Naive B cell (primary cell): ENCODE measurements around the gene BCL6. TPM values are rescaled to one million over a fixed set of nuclear protein-coding genes. Genes with fewer than 3 reads are reported as not detected.
"Not testable (repeated sequence)": the region's sequence is repeated elsewhere in the genome, so short reads cannot be mapped to it uniquely, and the experiment has no call there.

Experiments used
- ATAC-seq, 2 donors: fragments of 150-1000 bp; cut with Tn5 transposase; 2 replicates each; pipeline ENCODE4 v1.10.0; 2021; ENCODE audit warnings: low read depth in 2 of 2, mild to moderate bottlenecking in 2 of 2, moderate library complexity in 2 of 2
- DNase-seq: peaks from one replicate; pipeline ENCODE4 v3.0.0; 2022
- H3K27ac Mint-ChIP-seq, 6 donors: one replicate each; pipeline ENCODE4 v1.8.0; 2020 to 2022; ENCODE audit warnings: mild to moderate bottlenecking in 6 of 6, mixed read lengths in 6 of 6, moderate library complexity in 5 of 6, inconsistent platforms in 2 of 6
- H3K27me3 Mint-ChIP-seq, 3 donors: one replicate each; pipeline ENCODE4 v1.8.0; 2021 to 2022; ENCODE audit warnings: mixed read lengths in 3 of 3, mild to moderate bottlenecking in 1 of 3
- H3K36me3 Mint-ChIP-seq, 2 donors: one replicate each; pipeline ENCODE4 v1.8.0; 2020 to 2022; ENCODE audit warnings: mixed read lengths in 2 of 2, inconsistent platforms in 1 of 2, mild to moderate bottlenecking in 1 of 2
- H3K4me1 Mint-ChIP-seq, 3 donors: one replicate each; pipeline ENCODE4 v1.8.0; 2020 to 2022; ENCODE audit warnings: mixed read lengths in 3 of 3, inconsistent platforms in 1 of 3, mild to moderate bottlenecking in 1 of 3, moderate library complexity in 1 of 3
- H3K4me3 Mint-ChIP-seq, 8 donors: one replicate each; pipeline ENCODE4 v1.8.0; 2020 to 2022; ENCODE audit warnings: mild to moderate bottlenecking in 8 of 8, mixed read lengths in 8 of 8, moderate library complexity in 8 of 8, inconsistent platforms in 2 of 8
- H3K9me3 Mint-ChIP-seq, 7 donors: one replicate each; pipeline ENCODE4 v1.8.0; 2020 to 2022; ENCODE audit warnings: mixed read lengths in 7 of 7, mild to moderate bottlenecking in 5 of 7, inconsistent platforms in 2 of 7, moderate library complexity in 1 of 7
- polyA plus RNA-seq, 6 donors: library from polyadenylated mRNA; unstranded; fragments of 300-500 nt; fragmentation: Illumina TruSeq; gene quantifications; one replicate each; pipeline ENCODE4 v1.2.3, GENCODE V29; 2021; ENCODE audit warnings: low read depth in 6 of 6

The BCL6 gene
- polyA plus RNA-seq, 6 donors from 2014 or later, result 20.7 to 39.3 (median 31.9) TPM

DNA sequence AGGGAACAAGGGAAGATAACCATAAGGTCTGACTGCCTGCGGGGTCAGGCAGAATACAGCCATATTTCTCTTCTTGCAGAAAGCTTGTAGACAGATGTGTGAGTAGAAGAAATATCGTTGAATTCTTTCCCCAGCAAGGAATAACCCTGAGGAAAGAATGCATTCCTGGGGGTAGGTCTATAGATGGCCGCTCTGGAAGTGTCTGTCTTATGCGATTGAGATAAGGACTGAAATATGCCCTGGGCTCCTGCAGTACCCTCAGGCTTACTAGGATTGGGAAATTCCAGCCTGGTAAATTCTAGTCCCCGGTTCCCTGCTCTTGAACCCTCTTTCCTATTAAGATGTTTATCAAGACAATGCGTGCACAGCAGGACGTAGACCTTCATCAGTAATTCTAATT lies 59.3 kb downstream of the BCL6 start:
- DNase-seq, result no peak
- H3K4me1 Mint-ChIP-seq, result no peaks in the 10 kb centered on the region
- no peak for ATAC-seq
- H3K27ac Mint-ChIP-seq, result no peak overlapping the region
- H3K9me3 Mint-ChIP-seq, result peaks cover 4 to 27% (median 18%) of the 10 kb centered on the region in 7 donors
- peaks cover 0 to 5% of the 10 kb centered on the region in 2 donors for H3K36me3 Mint-ChIP-seq
- H3K27me3 Mint-ChIP-seq, result peaks cover 20 to 28% (median 24%) of the 10 kb centered on the region in 3 donors
- no peak overlapping the region for H3K4me3 Mint-ChIP-seq

- Mint-ChIP-seq H3K4me3 (no peak overlapping the region), H3K4me1 (no peaks in the 10 kb centered on the region), H3K36me3 (peaks cover 0 to 5% of the 10 kb centered on the region in 2 donors), H3K9me3 (peaks cover 4 to 27% (median 18%) of the 10 kb centered on the region in 7 donors), H3K27me3 (peaks cover 14 to 36% (median 30%) of the 10 kb centered on the region in 3 donors), H3K27ac (no peak overlapping the region)
- ATAC-seq (no peak), DNase-seq (no peak)
Measured at GRCh38 chr3:187684880-187685279, 60.4 kb downstream of the BCL6 start.

GRCh38 chr3:187684444-187684843 lies 60.8 kb downstream of the BCL6 start:
- Mint-ChIP-seq H3K36me3 (peaks cover 0 to 5% of the 10 kb centered on the region in 2 donors), H3K4me3 (no peak overlapping the region), H3K27me3 (peaks cover 14 to 37% (median 35%) of the 10 kb centered on the region in 3 donors), H3K9me3 (peaks cover 4 to 27% (median 18%) of the 10 kb centered on the region in 7 donors), H3K27ac (no peak overlapping the region), H3K4me1 (peaks cover 0 to 4% (median 3%) of the 10 kb centered on the region in 3 donors)
- DNase-seq (no peak), ATAC-seq (no peak)

GRCh38 chr3:187681756-187682155 lies 63.5 kb downstream of the BCL6 start:
- H3K36me3 Mint-ChIP-seq, H3K27ac Mint-ChIP-seq, H3K4me3 Mint-ChIP-seq, H3K4me1 Mint-ChIP-seq, ATAC-seq, DNase-seq: not testable (repeated sequence)
- Mint-ChIP-seq H3K9me3 (peaks cover 4 to 23% (median 15%) of the 10 kb centered on the region in 7 donors), H3K27me3 (peaks cover 19 to 45% (median 38%) of the 10 kb centered on the region in 3 donors)

GRCh38 chr3:187679638-187680396 lies 65.5 kb downstream of the BCL6 start:
- peak; percentile 46 for DNase-seq
- peak overlapping the region in 1 of 6 donors; percentile 22 for H3K27ac Mint-ChIP-seq
- H3K27me3 Mint-ChIP-seq, result peaks cover 24 to 60% (median 38%) of the 10 kb centered on the region in 3 donors

GRCh38 chr3:187678726-187679268 lies 66.5 kb downstream of the BCL6 start:
- Mint-ChIP-seq H3K36me3 (no peaks in the 10 kb centered on the region), H3K27ac (no peak overlapping the region), H3K27me3 (peaks cover 27 to 68% (median 43%) of the 10 kb centered on the region in 3 donors), H3K4me3 (no peak overlapping the region), H3K9me3 (no peaks in the 10 kb centered on the region), H3K4me1 (peaks cover 0 to 6% (median 4%) of the 10 kb centered on the region in 3 donors)
- ATAC-seq (no peak), DNase-seq (peak; percentile 11)

More at GRCh38 chr3:187679638-187680396, 65.5 kb downstream of the BCL6 start:
- Mint-ChIP-seq H3K4me1 (peaks cover 0 to 6% (median 4%) of the 10 kb centered on the region in 3 donors), H3K9me3 (peaks cover 0 to 4% (median 2%) of the 10 kb centered on the region in 7 donors), H3K4me3 (no peak overlapping the region), H3K36me3 (no peaks in the 10 kb centered on the region)
- ATAC-seq, result peak in 1 of 2 donors; percentile 49

DNA sequence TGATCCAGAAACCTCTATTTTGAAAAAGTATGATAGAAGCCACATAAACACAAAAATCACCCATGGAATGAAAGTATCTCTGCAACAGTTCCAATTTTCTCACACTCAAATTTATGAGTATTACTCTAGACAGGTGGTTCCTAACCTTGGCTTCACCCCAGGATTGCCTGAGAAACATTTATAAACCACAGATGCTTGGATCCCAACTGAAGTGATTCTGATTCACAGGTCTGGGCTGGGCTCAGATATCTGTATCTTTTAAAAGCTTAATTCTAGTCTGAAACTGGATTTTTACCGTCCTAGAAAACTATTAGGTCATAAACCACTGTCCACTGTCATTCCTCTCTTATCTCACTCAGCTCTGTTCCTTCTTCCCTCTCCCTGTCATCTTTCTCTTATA lies 67.7 kb downstream of the BCL6 start:
- no peak for ATAC-seq
- Mint-ChIP-seq H3K27ac (no peak overlapping the region), H3K9me3 (no peaks in the 10 kb centered on the region), H3K4me1 (peaks cover 0 to 6% (median 4%) of the 10 kb centered on the region in 3 donors), H3K27me3 (peaks cover 34 to 68% (median 40%) of the 10 kb centered on the region in 3 donors), H3K36me3 (no peaks in the 10 kb centered on the region), H3K4me3 (no peak overlapping the region)
- DNase-seq, result no peak

- no peaks in the 10 kb centered on the region for H3K36me3 Mint-ChIP-seq
- H3K27me3 Mint-ChIP-seq, result peaks cover 51 to 77% (median 62%) of the 10 kb centered on the region in 3 donors
Measured at GRCh38 chr3:187673012-187673411, 72.3 kb downstream of the BCL6 start.

More at GRCh38 chr3:187673012-187673411, 72.3 kb downstream of the BCL6 start:
- H3K9me3 Mint-ChIP-seq, result peaks cover 0 to 4% (median 0%) of the 10 kb centered on the region in 7 donors
- no peak for DNase-seq
- ATAC-seq, result no peak
- no peak overlapping the region for H3K27ac Mint-ChIP-seq
- no peaks in the 10 kb centered on the region for H3K4me1 Mint-ChIP-seq
- no peak overlapping the region for H3K4me3 Mint-ChIP-seq

Other genes with a start within 250 kb of the BCL6 start
- gene SST, start 75.1 kb downstream of the BCL6 start, polyA plus RNA-seq, result not detected
- gene RTP2, start 42.9 kb downstream of the BCL6 start, polyA plus RNA-seq, result not detected